Subcutaneous preadipocyte (primary cell): ENCODE data around the gene GKN2. TPM values are rescaled to one million over a fixed set of nuclear protein-coding genes. Genes with fewer than 3 reads are reported as not detected.

Experiments used
- total RNA-seq: library from RNA; depleted of rRNA; stranded (reverse); fragments of >200 nt; gene quantifications from 2 replicates; pipeline ENCODE4 v1.2.3, GENCODE V29; 2012

Gene GKN2
- total RNA-seq = not detected in 2 replicates

GRCh38 chr2:68952887-68953521, at the start of gene GKN2:
GKN2 (minus strand) TSS chr2:68952893; CDS start chr2:68952861, 32 bp downstream.

DNA sequence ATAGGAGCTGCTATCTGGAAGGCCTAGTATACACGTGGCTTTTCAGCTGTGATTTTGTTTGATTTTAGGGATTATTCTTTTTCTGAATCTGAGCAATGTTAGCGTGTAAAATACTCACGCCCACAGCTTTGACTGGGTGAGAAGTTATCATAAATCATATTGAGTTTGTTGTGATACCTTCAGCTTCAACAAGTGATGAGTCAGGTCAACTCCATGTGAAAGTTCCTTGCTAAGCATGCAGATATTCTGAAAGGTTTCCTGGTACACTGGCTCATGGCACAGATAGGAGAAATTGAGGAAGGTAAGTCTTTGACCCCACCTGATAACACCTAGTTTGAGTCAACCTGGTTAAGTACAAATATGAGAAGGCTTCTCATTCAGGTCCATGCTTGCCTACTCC, 21.6 kb upstream of the GKN2 start, which contains the start of gene GKN1:
Gene GKN1 (plus strand): TSS at position 386 of the 400 bp plus-strand sequence. CDS start 42 bp downstream, outside the sequence.

Other genes starting within 250 kb of the GKN2 start
- gene ARHGAP25, start 218.1 kb downstream of the GKN2 start, total RNA-seq = under 0.01 TPM in 1 of 2 replicates, not detected in the other
- under 0.01 TPM in 1 of 2 replicates, not detected in the other for gene BMP10, start 81.5 kb downstream of the GKN2 start, total RNA-seq
- gene GKN1, start 21.7 kb upstream of the GKN2 start, total RNA-seq = not detected in 2 replicates
- gene ANTXR1, start 60.3 kb upstream of the GKN2 start, total RNA-seq = 24.6 and 29.5 TPM in 2 replicates